CD8-positive, alpha-beta memory T cell (primary cell): ENCODE data around the gene TMEM117. TPM values are rescaled to one million over a fixed set of nuclear protein-coding genes. Genes with fewer than 3 reads are reported as not detected.
A peak's percentile ranks its signal among the peaks of the same experiment; 100 is the strongest.

ENCODE experiments used
- CTCF ChIA-PET: fragments of 350-600 bp; sonication (Branson Sonifier 250); formaldehyde crosslinking; loops from one replicate; lab custom pipeline; 2021; ENCODE audit warnings: antibody characterized with exemption; lab: Charles Lee
- POLR2A ChIA-PET: fragments of 350-600 bp; sonication (Branson Sonifier 250); formaldehyde crosslinking; loops from one replicate; lab custom pipeline; 2021; ENCODE audit warnings: antibody characterized with exemption; lab: Charles Lee
- DNase-seq, 5 donors: peaks; one replicate each; pipeline versions ENCODE4 v3.0.0 to v3.0.0-alpha.2; 2020 to 2022; ENCODE audit warnings: mixed read lengths in 1 of 5
- H3K27ac ChIP-seq: one replicate; pipeline ENCODE4 v1.7.0; 2013; ENCODE audit warnings: low read depth, mild to moderate bottlenecking, low read length, moderate library complexity
- H3K27me3 ChIP-seq: 2 replicates; pipeline ENCODE4 v1.7.0; 2013; ENCODE audit warnings: low read length, mild to moderate bottlenecking; ENCODE audit not compliant: insufficient read depth, poor library complexity, severe bottlenecking
- H3K36me3 ChIP-seq: 2 replicates; pipeline ENCODE4 v1.7.0; 2013; ENCODE audit warnings: mild to moderate bottlenecking, low read length, moderate library complexity; ENCODE audit not compliant: insufficient read depth
- H3K4me1 ChIP-seq: 2 replicates; pipeline ENCODE4 v1.7.0; 2013; ENCODE audit warnings: mild to moderate bottlenecking, low read length, moderate library complexity; ENCODE audit not compliant: insufficient read depth
- H3K4me3 ChIP-seq: 2 replicates; pipeline ENCODE4 v1.7.0; 2013; ENCODE audit warnings: mild to moderate bottlenecking, low read length
- H3K9me3 ChIP-seq: 2 replicates; pipeline ENCODE4 v1.7.0; 2013; ENCODE audit warnings: mild to moderate bottlenecking, low read length
- H3K27ac Mint-ChIP-seq, 8 donors: one replicate each; pipeline ENCODE4 v1.8.0; 2020 to 2021; ENCODE audit warnings: mixed read lengths in 8 of 8, mild to moderate bottlenecking in 6 of 8, inconsistent platforms in 3 of 8, moderate library complexity in 3 of 8
- H3K27me3 Mint-ChIP-seq, 2 donors: one replicate each; pipeline ENCODE4 v1.8.0; 2020 to 2021; ENCODE audit warnings: mixed read lengths in 2 of 2, mild to moderate bottlenecking in 1 of 2, moderate library complexity in 1 of 2
- H3K36me3 Mint-ChIP-seq, 3 donors: one replicate each; pipeline ENCODE4 v1.8.0; 2020 to 2021; ENCODE audit warnings: mixed read lengths in 3 of 3, inconsistent platforms in 1 of 3, mild to moderate bottlenecking in 1 of 3
- H3K4me1 Mint-ChIP-seq, 3 donors: one replicate each; pipeline ENCODE4 v1.8.0; 2020 to 2021; ENCODE audit warnings: mixed read lengths in 3 of 3, inconsistent platforms in 1 of 3, mild to moderate bottlenecking in 1 of 3
- H3K4me3 Mint-ChIP-seq, 7 donors: one replicate each; pipeline ENCODE4 v1.8.0; 2020 to 2021; ENCODE audit warnings: mixed read lengths in 7 of 7, mild to moderate bottlenecking in 6 of 7, moderate library complexity in 4 of 7, inconsistent platforms in 2 of 7
- H3K9me3 Mint-ChIP-seq, 5 donors: one replicate each; pipeline ENCODE4 v1.8.0; 2020 to 2022; ENCODE audit warnings: mixed read lengths in 5 of 5, mild to moderate bottlenecking in 3 of 5, moderate library complexity in 2 of 5, inconsistent platforms in 1 of 5
- polyA plus RNA-seq: library from polyadenylated mRNA; unstranded; fragments of 300-500 nt; fragmentation: Illumina TruSeq; gene quantifications from one replicate; pipeline ENCODE4 v1.2.3, GENCODE V29; 2021
- total RNA-seq, 2 experiments: library from RNA; stranded (reverse); gene quantifications; one replicate each; pipeline ENCODE4 v1.2.3, GENCODE V29; 2021

Gene TMEM117
- total and polyA plus RNA-seq, 3 experiments from 2014 or later = 1.4 to 6.2 (median 1.8) TPM

DNA sequence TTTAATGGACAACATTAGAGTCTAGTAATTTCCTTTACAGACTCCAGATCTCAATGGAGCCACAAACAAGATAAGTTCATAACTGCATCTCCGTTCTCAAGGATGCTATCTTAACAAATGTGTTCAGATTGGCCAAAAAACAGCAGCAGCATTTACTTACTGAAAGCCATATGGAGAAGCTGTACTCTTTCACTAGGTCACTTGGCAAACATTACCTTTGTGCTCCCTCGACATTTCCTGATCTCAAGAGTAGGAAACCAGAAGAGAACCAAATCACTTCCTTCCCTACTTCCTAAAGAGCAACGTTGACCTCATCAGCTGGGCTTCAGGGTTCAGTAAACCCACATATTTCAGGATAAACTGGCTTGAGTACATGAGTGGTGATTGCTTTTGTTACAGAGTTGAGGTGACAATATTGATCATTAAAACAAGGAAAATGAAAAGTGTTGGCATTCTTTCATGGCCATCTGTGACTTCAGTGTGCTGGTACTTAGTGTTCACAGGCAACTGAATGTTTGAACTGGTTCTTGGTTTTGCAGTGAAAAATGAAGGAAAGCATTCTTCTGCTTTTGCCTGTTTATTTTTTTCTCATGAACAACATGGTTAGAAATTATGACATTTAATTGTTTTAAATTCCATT, 449.6 kb downstream of the TMEM117 start:
- no peak overlapping the region for H3K4me3 Mint-ChIP-seq
- peaks cover 0 to 12% (median 0%) of the 10 kb centered on the region in 3 donors for H3K36me3 Mint-ChIP-seq
- DNase-seq = no peak
- ChIA-PET CTCF (no interaction called here), POLR2A (no interaction called here)
- H3K9me3 ChIP-seq = no peaks in the 10 kb centered on the region
- no peak overlapping the region for H3K27ac ChIP-seq
- H3K4me3 ChIP-seq = no peak overlapping the region
- no peaks in the 10 kb centered on the region for H3K4me1 ChIP-seq
- no peaks in the 10 kb centered on the region for H3K27me3 ChIP-seq
- peaks cover 20 to 29% (median 20%) of the 10 kb centered on the region in 3 donors for H3K4me1 Mint-ChIP-seq
- H3K27me3 Mint-ChIP-seq = no peaks in the 10 kb centered on the region
- H3K27ac Mint-ChIP-seq = peak overlapping the region in 4 of 8 donors; percentile 21 to 73 (median 34)
- H3K36me3 ChIP-seq = no peaks in the 10 kb centered on the region
- no peaks in the 10 kb centered on the region for H3K9me3 Mint-ChIP-seq

- Histone ChIP-seq H3K4me3 (no peak overlapping the region), H3K4me1 (no peaks in the 10 kb centered on the region), H3K36me3 (no peaks in the 10 kb centered on the region), H3K27me3 (no peaks in the 10 kb centered on the region), H3K27ac (no peak overlapping the region), H3K9me3 (no peaks in the 10 kb centered on the region)
- DNase-seq = no peak
- CTCF ChIA-PET = no interaction called here
- Mint-ChIP-seq H3K4me1 (peaks cover 20 to 29% (median 20%) of the 10 kb centered on the region in 3 donors), H3K27ac (peak overlapping the region in 1 of 8 donors; percentile 41), H3K36me3 (peaks cover 0 to 18% (median 0%) of the 10 kb centered on the region in 3 donors), H3K4me3 (no peak overlapping the region), H3K9me3 (peaks cover 0 to 6% (median 5%) of the 10 kb centered on the region in 5 donors), H3K27me3 (no peaks in the 10 kb centered on the region)
- POLR2A ChIA-PET = no interaction called here
Observed at GRCh38 chr12:44286336-44286735, 450.5 kb downstream of the TMEM117 start.

DNA sequence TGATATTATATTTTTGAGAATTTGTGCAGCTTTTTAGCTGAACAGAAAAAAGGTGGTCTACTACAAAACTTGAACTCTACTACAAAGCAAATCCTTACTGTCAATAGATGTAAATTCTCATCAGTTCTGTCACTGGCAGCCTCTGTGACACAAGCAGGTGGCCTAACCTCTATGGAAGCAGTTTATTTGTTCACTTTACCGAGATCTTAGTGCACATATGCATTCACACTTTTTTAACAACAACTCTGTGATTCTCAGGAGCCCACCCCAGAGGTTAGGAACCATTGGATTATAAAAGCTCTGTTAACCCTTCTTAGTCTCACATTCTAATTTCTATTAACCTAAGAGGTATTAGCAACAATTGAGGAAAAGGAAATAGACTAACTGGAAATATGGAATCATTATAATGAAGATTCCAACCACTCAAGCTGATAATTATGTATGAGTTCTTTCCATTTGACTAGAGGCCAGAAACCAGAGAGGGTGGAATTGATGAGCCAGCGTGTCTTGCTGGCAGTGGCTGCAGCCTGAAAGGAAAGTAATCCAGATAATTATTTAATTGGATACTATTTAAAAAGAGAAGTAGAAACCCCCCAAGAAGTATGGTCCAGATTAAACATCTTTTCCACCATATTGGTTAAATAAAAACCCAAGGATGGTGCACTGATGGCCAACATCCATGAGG, 451.1 kb downstream of the TMEM117 start:
- peak overlapping the region in 1 of 8 donors; percentile 4 for H3K27ac Mint-ChIP-seq
- H3K36me3 Mint-ChIP-seq = peaks cover 0 to 17% (median 0%) of the 10 kb centered on the region in 3 donors
- Histone ChIP-seq H3K4me1 (no peaks in the 10 kb centered on the region), H3K36me3 (no peaks in the 10 kb centered on the region), H3K27ac (no peak overlapping the region), H3K9me3 (no peaks in the 10 kb centered on the region), H3K4me3 (no peak overlapping the region), H3K27me3 (no peaks in the 10 kb centered on the region)
- no peak overlapping the region for H3K4me3 Mint-ChIP-seq
- peaks cover 0 to 10% (median 6%) of the 10 kb centered on the region in 5 donors for H3K9me3 Mint-ChIP-seq
- DNase-seq = no peak
- H3K27me3 Mint-ChIP-seq = no peaks in the 10 kb centered on the region
- H3K4me1 Mint-ChIP-seq = peaks cover 20 to 29% (median 20%) of the 10 kb centered on the region in 3 donors
- ChIA-PET CTCF (no interaction called here), POLR2A (no interaction called here)

DNA sequence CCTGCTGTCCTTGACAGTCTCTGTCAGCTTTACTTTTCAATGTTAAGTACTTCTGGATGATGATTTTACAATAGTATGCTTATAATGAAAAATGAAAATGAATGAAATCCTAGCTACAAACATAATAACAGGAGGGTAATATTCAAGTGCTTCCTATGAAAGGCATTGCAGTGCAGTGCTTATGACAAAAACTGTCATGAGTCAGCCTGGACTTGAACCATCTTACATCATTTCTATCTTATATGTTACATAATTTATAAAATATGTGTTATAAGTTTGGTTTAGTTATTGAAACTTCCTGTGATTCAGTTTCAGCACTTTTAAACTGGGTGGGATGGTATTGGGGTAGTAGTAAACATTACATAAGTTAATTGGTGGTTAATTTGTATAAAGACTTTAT, 451.7 kb downstream of the TMEM117 start:
- H3K36me3 ChIP-seq = no peaks in the 10 kb centered on the region
- H3K27me3 ChIP-seq = no peaks in the 10 kb centered on the region
- no peaks in the 10 kb centered on the region for H3K27me3 Mint-ChIP-seq
- ChIA-PET CTCF (no interaction called here), POLR2A (no interaction called here)
- H3K36me3 Mint-ChIP-seq = peaks cover 0 to 18% (median 0%) of the 10 kb centered on the region in 3 donors
- no peaks in the 10 kb centered on the region for H3K9me3 ChIP-seq
- H3K27ac ChIP-seq = no peak overlapping the region
- DNase-seq = no peak
- no peak overlapping the region for H3K27ac Mint-ChIP-seq
- H3K4me3 Mint-ChIP-seq = no peak overlapping the region
- H3K4me1 Mint-ChIP-seq = peaks cover 20 to 29% (median 20%) of the 10 kb centered on the region in 3 donors
- no peak overlapping the region for H3K4me3 ChIP-seq
- no peaks in the 10 kb centered on the region for H3K4me1 ChIP-seq
- peaks cover 0 to 10% (median 9%) of the 10 kb centered on the region in 5 donors for H3K9me3 Mint-ChIP-seq

GRCh38 chr12:44294649-44295048, 458.8 kb downstream of the TMEM117 start:
- H3K36me3 Mint-ChIP-seq = peaks cover 0 to 44% (median 5%) of the 10 kb centered on the region in 3 donors
- no peak overlapping the region for H3K27ac Mint-ChIP-seq
- H3K36me3 ChIP-seq = no peaks in the 10 kb centered on the region
- H3K27me3 Mint-ChIP-seq = no peaks in the 10 kb centered on the region
- DNase-seq = no peak
- no peak overlapping the region for H3K4me3 ChIP-seq
- POLR2A ChIA-PET = no interaction called here
- no peaks in the 10 kb centered on the region for H3K27me3 ChIP-seq
- H3K27ac ChIP-seq = no peak overlapping the region
- no peaks in the 10 kb centered on the region for H3K9me3 ChIP-seq
- no peaks in the 10 kb centered on the region for H3K4me1 ChIP-seq
- H3K9me3 Mint-ChIP-seq = peaks cover 9 to 27% (median 17%) of the 10 kb centered on the region in 5 donors
- CTCF ChIA-PET = no interaction called here
- H3K4me3 Mint-ChIP-seq = no peak overlapping the region
- no peaks in the 10 kb centered on the region for H3K4me1 Mint-ChIP-seq

- H3K9me3 ChIP-seq = no peaks in the 10 kb centered on the region
- H3K4me1 ChIP-seq = no peaks in the 10 kb centered on the region
- no peak overlapping the region for H3K27ac ChIP-seq
- ChIA-PET POLR2A (no interaction called here), CTCF (no interaction called here)
- H3K27me3 Mint-ChIP-seq = no peaks in the 10 kb centered on the region
- no peak overlapping the region for H3K4me3 Mint-ChIP-seq
- no peaks in the 10 kb centered on the region for H3K27me3 ChIP-seq
- peaks cover 8 to 25% (median 14%) of the 10 kb centered on the region in 5 donors for H3K9me3 Mint-ChIP-seq
- no peak overlapping the region for H3K4me3 ChIP-seq
- no peaks in the 10 kb centered on the region for H3K4me1 Mint-ChIP-seq
- no peak overlapping the region for H3K27ac Mint-ChIP-seq
- DNase-seq = no peak
- H3K36me3 Mint-ChIP-seq = peaks cover under 1 to 44% (median 6%) of the 10 kb centered on the region in 3 donors
- no peaks in the 10 kb centered on the region for H3K36me3 ChIP-seq
Observed at GRCh38 chr12:44295958-44296623, 460.2 kb downstream of the TMEM117 start.

DNA sequence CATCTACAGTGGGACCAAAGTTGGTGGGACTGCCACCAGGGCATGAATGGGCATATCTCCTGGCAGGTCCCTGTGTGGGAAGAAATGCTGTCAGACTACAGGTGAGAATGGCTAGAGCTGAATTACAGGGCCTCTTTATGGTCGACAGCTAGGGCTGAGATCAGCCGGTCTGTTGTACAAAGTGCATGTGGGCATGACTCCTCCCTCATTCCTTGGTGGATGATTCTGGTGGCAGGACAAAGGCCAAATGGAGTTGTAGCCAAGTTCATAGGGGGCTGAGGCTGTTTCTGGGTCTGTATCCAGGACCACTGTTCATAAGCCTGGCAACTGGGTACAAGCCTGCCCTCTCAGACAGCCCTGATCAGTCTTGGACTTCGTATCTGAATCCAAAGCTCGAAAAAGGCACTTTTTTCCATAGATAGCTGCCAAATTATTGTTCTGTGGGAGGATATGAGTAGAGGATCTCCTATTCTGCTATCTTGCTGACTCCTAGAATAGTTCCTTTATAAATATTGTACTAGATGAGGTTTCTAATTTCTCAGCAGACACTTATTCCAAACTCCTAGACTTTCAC, 460.8 kb downstream of the TMEM117 start:
- H3K27ac ChIP-seq = no peak overlapping the region
- no peaks in the 10 kb centered on the region for H3K27me3 ChIP-seq
- Mint-ChIP-seq H3K4me3 (no peak overlapping the region), H3K4me1 (no peaks in the 10 kb centered on the region), H3K27ac (no peak overlapping the region), H3K27me3 (no peaks in the 10 kb centered on the region), H3K36me3 (peaks cover 2 to 50% (median 9%) of the 10 kb centered on the region in 3 donors), H3K9me3 (peaks cover 6 to 21% (median 14%) of the 10 kb centered on the region in 5 donors)
- no peaks in the 10 kb centered on the region for H3K9me3 ChIP-seq
- DNase-seq = no peak
- ChIA-PET POLR2A (no interaction called here), CTCF (no interaction called here)
- H3K4me3 ChIP-seq = no peak overlapping the region
- no peaks in the 10 kb centered on the region for H3K36me3 ChIP-seq
- H3K4me1 ChIP-seq = no peaks in the 10 kb centered on the region
